Ramos (cell line): ENCODE measurements around the gene MAP1S.
"Not testable (repeated sequence)": the region's sequence is repeated elsewhere in the genome, so short reads cannot be mapped to it uniquely, and the experiment has no call there.

Experiments used
- in situ Hi-C: fragments of 300-500 bp; cut with MboI; formaldehyde crosslinking; loops from one replicate; pipeline ENCODE4 v1.14.3; 2022; ENCODE audit warnings: low sequenced_read_pairs; ENCODE audit not compliant: unreplicated experiment

MAP1S gene

DNA sequence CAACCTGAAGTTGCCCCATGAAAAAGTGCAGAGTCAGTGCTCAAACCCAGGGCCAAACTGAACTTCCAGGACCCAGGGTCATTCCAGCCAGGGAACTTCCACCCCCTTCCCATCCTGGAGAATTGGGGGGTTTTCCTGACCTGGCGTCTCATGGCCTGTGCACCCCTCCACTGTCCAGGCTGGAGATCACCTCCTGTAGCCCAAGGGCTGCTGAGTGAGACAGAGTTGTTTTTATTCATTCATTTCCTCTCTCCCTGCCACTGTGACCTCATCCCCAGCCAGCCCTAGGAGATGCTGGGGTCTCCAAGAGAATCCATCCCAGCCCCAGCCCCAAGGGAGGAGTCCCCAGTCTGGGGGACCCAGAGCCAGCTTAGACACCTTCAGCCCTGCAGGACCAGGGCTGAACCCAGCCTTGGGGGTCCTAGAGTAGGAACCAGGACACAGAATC, 36.2 kb downstream of the MAP1S start:
- in situ Hi-C loops = no loop called here

DNA sequence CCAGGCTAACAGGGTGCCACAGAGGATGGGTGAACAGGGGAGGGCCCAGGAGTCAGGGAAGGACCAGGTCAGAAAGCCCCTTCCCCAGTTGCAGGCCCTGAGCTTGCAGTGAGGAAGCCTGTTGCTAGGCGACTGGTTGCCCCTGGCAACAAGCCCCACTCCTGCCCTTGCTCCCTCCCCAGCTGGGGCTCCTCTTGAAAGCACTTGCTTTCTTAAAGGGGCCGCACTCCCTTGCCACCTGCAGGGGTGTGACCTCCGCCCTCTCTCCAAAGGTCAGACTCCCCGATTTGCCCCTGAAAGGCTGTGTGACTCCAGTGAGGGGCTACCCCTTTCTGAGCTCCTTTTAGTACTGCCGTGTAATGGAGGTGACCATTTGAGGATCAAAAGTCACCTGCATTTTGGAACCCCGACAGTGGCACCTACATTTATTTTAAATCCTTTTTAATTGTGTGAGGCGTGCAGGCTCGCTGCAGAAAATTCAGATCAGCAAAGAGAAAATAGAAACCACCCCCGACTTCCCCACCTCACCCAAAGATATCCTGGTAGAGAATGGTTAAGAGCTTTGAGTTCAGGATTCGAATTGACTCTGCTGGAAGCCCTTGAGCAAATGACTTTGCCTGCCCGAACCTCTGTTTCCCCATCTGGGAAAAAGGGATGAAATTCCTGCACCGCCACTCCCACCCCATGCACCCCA, 36.8 kb downstream of the MAP1S start:
- in situ Hi-C loops = no loop called here

DNA sequence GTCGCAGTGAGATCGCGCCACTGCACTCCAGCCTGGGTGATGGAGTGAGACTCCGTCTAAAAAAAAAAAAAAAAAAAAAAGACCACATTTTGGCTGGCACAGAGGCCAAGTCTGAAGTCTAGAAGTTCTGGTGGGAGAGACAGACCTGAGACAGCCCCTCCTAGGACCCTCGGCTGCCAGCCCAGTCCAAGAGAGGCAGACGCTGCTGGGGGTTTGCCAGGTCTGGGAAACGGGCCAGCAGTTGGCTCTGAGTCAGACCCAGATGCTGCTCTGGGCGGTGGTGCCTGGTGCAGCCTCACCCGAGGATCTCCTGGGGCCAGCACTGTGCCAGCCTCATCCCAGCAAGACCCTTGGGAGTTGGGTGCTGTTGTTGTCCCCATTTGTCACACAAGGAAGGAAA, 37.8 kb downstream of the MAP1S start:
- in situ Hi-C loops = no loop called here

DNA sequence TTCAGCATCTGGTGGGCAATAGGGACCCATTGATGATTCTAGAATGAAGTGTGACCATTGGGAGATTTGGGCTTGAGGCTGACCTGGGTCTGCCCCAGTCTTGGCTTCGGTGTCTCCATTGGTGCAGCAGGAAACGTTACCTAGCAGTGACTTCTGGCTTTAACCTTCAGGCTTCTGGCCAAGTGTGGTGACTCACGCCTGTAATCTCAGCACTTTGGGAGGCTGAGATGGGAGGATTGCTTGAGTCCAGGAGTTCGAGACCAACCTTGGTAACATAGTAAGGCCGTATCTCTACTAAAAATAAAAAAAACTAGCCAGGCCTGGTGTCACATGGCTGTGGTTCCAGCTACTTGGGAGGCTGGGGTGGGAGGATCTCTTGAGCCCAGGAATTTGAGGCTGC, 39.2 kb downstream of the MAP1S start:
- in situ Hi-C loops = no loop called here

DNA sequence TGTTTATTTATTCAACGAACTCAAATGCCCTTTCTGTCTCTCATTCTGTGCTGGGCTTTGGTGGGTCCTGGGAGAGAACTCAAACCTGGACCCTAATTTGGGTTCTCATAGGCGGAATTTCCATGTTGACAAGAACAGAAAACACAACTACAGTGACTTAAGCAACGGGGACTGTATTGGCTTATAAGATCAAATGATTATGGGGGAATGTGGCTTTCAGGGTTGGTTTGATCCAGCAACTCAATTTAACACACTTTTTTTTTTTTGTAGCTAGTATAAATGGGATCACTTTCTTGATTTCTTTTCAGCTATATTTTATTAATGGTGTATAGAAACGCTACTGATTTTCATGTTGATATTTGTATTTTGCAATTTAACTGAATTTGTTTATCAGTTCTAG, 41.9 kb downstream of the MAP1S start:
- in situ Hi-C loops = no loop called here

DNA sequence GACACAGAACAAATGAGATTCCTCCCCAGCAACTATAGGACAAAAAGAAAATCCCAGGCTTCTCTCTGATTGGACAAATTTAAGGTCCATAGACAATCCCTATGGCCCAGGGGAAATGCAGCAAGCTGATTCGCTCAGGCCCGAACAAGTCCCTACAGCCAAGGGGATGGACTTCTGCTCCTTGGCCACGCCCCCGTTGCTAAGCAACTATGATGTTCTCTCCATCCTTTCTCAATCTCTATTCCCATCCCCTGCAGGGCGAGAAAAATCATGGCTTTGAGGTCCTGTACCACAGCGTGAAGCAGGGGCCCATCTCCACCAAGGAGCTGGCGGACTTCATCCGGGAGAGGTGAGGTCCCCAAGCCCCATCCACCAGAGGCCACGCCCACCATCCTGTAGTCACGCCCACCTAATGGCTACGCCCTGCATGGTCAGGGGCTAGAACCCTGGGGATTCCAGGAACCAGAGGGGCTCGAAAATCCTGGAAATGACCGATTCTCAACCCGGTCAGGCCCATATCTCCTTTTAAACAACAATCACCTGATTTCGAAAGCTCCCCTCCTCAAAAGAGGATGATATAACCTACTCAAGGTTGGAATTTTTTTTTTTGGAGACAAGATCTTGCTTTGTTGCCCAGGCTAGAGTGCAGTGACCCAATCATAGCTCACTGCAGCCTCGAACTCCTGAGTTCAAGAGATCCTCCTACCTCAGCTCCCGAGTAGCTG, 43.4 kb downstream of the MAP1S start:
- in situ Hi-C loops = no loop called here

DNA sequence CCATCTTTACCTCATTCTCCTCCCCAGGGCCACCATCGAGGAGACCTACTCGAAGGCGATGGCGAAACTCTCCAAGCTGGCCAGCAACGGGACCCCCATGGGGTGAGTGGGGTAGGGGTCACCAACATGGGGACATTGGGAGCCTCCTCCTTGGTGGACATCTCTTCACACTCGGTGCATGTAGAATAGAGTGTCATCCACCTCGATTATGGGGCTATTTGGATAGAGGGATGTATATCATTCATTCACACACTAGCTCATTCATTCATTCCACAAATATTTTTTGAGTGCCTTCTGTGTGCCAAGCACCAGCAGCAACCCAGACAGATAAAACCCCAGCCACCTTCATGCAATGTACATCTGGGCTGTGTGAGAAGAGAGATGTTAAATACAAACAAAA, 45.1 kb downstream of the MAP1S start:
- in situ Hi-C loops = no loop called here

DNA sequence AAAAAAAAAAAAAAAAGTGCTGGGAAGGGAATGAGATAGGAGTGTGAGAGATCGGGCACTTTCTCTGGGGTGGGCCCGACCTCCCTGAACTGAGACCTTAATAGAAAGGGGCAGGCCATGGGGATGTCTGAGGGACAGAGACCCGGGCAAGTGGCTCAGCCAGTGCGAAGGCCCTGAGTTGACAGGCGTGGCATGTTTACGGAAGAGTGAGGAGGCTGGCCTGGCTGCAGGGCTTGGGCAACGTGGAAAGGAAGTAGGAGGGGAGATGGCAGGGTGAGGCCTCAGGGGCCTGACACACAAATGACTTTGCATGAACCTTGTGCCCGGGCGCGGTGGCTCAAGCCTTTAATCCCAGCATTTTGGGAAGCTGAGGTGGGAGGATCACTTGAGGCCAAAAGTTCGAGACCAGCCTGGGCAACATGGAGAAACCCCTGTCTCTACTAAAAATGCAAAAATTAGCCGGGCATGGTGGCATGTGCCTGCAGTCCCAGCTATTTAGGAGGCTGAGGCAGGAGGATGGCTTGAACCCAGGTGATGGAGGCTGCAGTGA, 45.9 kb downstream of the MAP1S start:
- in situ Hi-C loops = loop anchor here (5.0 kb wide), 1 partner anchor 43 kb away; no protein-coding TSS in a partner anchor

DNA sequence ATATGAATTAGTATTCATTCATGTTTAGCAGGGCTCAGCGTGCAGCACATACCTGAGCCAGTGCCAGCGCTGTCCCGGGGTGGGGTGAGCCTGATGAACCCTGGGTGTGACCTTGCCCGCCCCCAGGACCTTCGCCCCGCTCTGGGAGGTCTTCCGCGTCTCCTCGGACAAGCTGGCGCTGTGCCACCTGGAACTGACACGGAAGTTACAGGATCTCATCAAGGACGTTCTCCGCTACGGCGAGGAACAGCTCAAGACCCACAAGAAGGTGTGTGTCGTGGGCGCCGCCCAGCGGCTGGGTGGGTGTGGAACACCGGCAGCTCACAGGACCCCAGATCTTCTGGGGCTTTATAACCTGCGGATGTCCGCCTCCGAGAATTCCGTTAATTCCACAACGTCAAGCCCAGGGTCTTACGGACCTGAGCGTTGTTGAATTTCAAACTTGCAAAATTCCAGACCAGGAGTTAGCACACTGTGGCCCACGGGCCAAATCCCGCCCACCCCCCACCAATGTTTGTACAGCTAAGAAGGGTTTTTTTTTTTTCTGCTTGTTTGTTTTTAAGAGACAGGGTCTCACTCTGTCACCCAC, 47.4 kb downstream of the MAP1S start:
- in situ Hi-C loops = loop anchor here (5.0 kb wide), 1 partner anchor 44 kb away; no protein-coding TSS in a partner anchor

DNA sequence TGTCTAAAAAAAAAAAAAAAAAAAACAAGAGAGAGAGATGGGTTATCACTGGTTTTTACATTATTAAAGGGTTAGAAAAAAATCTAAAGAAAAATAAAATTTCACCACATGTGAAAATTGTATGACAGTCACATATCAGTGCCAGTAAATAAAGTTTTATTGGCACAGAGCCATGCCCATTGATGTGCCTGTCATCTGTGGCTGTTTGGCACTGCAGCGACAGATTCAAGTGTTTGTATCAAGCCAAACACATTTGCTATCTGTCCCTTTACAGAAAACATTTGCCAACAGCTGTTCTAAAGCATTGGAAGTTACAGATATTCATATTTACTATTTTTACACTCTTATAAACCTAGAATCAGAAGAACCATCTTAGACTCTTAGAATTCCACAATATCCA, 48.3 kb downstream of the MAP1S start:
- in situ Hi-C loops = loop anchor here (5.0 kb wide), 1 partner anchor 45 kb away; no protein-coding TSS in a partner anchor

DNA sequence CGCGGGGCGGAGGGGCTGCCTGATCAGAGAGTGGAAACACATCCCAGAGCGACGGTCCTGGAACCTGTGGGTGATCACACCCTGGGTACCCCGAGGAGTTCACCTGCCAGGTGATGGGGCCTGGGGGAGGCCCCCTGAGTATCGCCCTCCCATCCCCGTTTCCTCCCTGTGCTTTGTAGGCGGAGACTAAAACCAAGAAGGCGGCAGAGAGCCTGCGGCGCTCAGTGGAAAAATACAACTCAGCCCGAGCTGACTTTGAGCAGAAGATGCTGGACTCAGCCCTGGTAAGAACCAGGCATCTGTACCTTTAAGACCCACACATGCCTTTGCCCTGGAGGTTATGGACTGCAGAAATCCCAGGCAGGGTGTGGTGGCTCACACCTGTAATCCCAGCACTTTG, 51.3 kb downstream of the MAP1S start:
- in situ Hi-C loops = no loop called here

DNA sequence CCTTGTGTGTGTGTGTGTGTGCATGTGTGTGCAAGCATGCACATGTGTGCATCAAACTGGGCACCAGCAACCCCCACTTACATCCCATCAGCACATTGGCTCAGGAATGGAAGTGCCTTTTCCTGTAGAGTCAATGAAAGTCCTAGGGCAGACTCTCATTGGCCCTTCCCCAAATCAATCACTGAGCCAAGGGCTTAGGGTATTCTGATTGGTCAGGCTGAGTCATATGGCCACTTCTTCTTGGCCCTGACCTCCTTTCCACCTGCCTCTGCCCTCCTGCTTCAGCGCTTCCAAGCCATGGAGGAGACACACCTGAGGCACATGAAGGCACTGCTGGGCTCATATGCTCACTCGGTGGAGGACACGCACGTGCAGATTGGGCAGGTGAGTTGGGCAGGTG, 52.9 kb downstream of the MAP1S start:
- in situ Hi-C loops = no loop called here

DNA sequence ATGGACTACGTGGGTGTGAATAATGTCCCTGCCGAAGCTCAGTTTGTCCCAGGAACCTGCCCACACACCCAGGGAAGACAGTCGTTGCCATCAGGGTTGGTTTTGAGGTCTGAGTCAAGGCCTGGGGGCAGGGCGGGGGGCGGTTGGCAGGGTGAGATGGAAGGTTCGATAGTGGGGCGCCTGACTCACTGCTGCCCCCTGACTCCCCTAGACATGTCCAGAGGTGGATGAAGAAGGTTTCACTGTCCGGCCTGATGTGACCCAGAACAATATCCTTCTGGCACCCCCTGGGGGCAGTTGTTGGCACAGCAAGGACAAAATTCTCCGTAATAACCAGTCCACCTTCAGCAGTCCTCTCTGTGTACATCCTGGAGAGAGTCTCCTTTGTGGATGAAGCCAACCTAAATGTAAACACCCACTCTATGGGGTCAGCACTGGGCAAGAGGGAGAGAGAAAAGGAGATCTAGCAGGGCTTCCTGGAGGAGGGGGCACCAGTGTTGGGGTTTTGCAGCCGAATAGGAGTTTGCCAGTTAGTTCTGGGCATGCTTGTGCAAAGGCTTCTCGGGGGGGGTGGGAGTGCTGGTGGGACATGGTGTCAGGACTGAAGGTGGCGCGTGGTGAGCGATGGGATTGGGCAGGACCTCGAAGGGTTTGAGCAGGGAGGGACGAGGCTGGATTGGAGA, 56.1 kb downstream of the MAP1S start:
- in situ Hi-C loops = no loop called here

DNA sequence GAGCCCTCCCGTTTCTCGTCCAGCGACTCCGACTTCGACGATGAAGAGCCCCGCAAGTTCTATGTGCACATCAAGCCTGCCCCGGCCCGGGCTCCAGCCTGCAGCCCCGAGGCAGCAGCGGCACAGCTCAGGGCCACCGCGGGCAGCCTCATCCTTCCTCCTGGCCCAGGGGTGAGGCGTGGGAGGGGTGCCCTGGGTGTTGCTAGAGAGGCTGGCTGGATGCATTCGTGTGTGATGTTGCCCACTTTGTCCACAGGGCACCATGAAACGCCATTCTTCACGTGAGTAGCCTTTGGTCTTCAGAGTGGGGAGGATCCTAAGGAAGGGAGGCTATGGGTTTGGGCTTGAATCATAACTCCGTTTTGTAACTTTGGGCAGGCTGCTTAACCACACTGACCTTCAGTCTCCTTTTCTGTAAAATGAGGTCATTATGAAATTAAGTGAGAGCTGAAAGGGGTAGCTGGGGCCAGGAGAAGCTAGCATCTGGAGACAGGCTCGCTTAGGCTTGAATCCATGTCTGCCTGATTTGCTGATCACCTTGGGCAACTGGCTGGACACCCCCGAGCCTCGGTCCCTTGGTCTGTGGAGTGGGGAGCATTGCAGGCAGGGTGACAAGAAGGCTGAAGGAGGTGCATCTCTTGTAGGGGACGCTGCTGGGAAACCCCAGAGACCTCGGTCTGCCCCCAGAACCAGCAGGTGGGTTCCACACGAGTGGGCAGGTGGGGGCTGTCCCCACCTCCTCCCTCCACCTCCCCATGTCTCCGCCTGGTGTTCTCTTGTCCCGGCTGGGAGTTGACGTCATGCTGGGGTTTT, 56.9 kb downstream of the MAP1S start:
- in situ Hi-C loops = no loop called here

DNA sequence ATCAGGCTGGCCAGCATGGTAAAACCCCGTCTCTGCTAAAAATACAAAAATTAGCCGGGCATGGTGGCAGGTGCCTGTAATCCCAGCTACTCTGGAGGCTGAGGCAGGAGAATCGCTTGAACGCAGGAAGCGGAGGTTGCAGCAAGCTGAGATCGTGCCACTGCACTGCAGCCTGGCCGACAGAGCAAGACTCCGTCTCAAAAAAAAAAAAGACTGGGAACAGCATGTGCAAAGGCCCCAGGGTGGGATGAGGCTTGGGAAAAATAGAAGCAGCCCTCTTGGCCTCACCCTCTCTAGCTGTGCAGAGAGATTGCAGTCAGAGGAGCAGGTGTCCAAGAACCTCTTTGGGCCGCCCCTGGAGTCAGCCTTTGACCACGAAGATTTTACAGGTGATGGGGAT, 58.6 kb downstream of the MAP1S start:
- in situ Hi-C loops = not testable (repeated sequence)

DNA sequence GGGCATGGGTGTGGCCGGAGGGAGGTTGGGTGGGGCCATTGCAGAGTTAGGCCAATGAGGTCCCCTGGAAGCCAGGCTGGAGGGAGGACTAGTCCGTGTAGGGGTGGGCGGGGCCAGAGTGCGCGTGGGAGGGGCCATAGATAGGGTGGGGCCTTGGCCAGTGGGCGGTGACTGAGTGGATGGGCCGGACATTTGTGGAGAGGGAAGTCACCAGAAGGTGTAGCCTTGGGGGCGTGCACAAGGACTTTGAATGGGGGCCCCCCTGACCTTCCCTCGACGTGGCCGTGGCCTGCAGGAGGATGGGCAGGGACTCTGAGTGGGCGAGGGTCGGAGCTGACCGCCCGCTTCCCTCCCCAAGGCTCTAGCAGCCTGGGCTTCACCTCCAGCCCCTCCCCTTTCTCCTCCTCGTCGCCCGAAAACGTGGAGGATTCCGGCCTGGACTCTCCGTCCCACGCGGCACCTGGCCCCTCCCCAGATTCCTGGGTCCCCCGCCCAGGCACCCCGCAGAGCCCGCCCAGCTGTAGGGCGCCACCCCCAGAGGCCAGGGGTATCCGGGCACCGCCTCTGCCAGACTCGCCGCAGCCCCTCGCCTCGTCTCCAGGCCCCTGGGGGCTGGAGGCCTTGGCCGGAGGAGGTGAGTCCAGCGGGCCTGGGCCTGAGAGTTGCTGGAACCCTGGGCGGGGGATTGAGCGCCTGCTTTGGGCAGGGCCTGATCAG, 59.1 kb downstream of the MAP1S start:
- in situ Hi-C loops = no loop called here

DNA sequence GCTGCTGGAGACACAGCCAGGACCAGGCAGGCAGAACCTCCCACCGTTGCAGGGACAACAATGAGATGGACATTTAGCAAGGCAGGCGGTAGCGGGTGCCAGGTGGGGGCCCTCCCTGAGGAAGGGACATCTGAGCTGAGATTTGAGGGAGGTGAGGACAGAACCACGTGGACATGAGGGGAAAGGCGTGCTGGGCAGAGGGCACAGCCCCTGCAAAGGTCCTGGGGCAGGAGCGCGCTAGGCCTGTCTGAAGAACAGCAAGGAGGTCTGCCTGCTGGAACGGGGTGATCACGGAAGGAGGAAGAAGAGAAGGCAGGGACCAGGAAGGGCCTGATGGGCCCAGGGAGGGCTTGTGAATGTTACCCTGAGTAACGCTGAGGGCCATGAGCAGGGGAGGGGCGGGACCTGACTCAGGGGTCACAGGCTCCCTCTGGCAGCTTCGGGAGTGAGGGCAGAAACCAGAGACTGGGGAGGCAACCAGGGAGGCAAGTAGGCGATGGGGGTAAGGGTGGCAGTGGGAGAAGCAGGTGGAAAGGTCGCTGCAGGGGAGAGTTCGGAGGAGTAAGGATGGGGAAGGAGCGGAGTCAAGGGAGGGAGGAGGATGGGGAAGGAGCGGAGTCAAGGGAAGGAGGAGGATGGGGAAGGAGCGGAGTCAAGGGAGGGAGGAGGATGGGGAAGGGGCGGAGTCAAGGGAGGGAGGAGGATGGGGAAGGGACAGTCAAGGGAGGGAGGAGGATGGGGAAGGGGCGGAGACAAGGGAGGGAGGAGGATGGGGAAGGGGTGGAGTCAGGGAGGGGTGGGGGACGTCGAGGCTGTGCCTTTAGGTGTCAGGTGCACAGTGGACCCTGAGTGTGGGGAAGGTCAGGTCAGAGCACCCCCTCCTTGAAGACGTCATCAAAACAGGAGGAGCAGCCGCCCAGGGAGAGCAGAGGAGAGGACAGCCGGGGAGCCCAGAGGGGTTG, 60.0 kb downstream of the MAP1S start:
- in situ Hi-C loops = no loop called here

DNA sequence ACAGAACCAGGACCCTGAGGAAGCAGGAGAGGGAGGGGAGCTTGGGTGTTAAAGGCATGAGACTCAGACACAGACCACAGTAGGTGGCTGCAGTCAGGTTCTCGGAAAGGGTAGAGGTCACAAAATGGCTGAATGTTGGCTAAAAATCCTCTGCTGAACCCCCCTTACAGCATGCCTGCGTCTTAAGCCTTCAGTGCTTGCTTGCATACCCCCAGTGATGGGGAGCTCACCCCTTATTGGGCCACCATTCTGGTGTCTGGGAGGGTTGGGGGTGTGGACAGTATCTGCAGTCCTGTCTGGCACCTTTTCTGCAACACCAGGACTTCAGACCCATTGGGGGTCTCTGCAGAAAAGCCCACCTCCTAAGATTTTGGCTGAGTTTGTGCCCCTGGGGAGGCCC, 61.5 kb downstream of the MAP1S start:
- in situ Hi-C loops = no loop called here
